Measurements from ENCODE around the gene JHY. TPM values are rescaled to one million over a fixed set of nuclear protein-coding genes. Genes with fewer than 3 reads are reported as not detected.

JHY gene
- total and polyA plus RNA-seq, 2 donors (not counting 1 experiment from before 2014, with no cell fraction given), result 1.6 to 3.5 TPM

DNA sequence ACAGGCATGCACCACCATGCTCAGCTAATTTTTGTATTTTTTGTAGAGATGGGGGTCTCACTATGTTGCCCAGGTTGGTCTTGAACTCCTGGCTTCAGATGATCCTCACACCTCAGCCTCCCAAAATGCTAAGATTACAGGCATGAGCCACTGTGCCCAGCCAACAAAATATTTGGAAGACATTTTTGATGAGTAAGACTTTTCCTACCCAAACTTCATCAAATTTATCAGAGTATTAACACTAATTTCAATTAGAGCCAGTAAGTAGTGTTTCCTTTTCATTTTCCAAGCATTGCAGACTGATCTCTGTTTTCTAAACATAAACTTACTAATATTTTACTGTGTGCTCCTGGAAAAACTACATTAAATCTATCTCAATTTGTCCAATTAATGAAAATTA, 45.6 kb upstream of the JHY start:
- DNase-seq (ENCODE audit: low read depth in 2 of 2), result no peak
- no peaks in the 10 kb centered on the region for H3K36me3 ChIP-seq (ENCODE audit: control insufficient read depth, insufficient read depth, low read length)
- H2AFZ ChIP-seq (ENCODE audit: low read length), result no peak overlapping the region
- H3K27me3 ChIP-seq (ENCODE audit: control insufficient read depth, insufficient read depth, low read length), result no peaks in the 10 kb centered on the region
- H3K4me2 ChIP-seq (ENCODE audit: extremely low read depth, insufficient read depth, low read length), result no peak overlapping the region
- TF ChIP-seq, protein P1, sequence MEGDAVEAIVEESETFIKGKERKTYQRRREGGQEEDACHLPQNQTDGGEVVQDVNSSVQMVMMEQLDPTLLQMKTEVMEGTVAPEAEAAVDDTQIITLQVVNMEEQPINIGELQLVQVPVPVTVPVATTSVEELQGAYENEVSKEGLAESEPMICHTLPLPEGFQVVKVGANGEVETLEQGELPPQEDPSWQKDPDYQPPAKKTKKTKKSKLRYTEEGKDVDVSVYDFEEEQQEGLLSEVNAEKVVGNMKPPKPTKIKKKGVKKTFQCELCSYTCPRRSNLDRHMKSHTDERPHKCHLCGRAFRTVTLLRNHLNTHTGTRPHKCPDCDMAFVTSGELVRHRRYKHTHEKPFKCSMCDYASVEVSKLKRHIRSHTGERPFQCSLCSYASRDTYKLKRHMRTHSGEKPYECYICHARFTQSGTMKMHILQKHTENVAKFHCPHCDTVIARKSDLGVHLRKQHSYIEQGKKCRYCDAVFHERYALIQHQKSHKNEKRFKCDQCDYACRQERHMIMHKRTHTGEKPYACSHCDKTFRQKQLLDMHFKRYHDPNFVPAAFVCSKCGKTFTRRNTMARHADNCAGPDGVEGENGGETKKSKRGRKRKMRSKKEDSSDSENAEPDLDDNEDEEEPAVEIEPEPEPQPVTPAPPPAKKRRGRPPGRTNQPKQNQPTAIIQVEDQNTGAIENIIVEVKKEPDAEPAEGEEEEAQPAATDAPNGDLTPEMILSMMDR (conservative IDR thresholded peaks at IDR 0.05 in 1 of 2, IDR thresholded peaks at IDR 0.05 in 1 of 2; ENCODE audit: low read depth in 1 of 2, low read length in 2 of 2), result no peak
- no peak for TF ChIP-seq EZH2 (IDR thresholded peaks at IDR 0.05; ENCODE audit: low read length, missing control alignments)
- no peaks in the 10 kb centered on the region for H4K20me1 ChIP-seq (ENCODE audit: control insufficient read depth, extremely low read depth, insufficient read depth, low read length)
- no peak overlapping the region for H3K4me3 ChIP-seq (replicated peaks in 1 of 4; ENCODE audit: control extremely low read depth in 1 of 4, insufficient read depth in 1 of 4, low read depth in 3 of 4, low read length in 4 of 4)
- H3K27ac ChIP-seq (ENCODE audit: insufficient read depth, low read length), result no peak overlapping the region
- H3K9me3 ChIP-seq (ENCODE audit: control insufficient read depth, insufficient read depth, low read depth, low read length), result no peaks in the 10 kb centered on the region
- no peaks in the 10 kb centered on the region for H3K79me2 ChIP-seq (ENCODE audit: control insufficient read depth, insufficient read depth, low read length)
- H3K9ac ChIP-seq (ENCODE audit: insufficient read depth, low read length), result no peak overlapping the region
- no peaks in the 10 kb centered on the region for H3K4me1 ChIP-seq (ENCODE audit: control insufficient read depth, extremely low read depth, insufficient read depth, low read length)

DNA sequence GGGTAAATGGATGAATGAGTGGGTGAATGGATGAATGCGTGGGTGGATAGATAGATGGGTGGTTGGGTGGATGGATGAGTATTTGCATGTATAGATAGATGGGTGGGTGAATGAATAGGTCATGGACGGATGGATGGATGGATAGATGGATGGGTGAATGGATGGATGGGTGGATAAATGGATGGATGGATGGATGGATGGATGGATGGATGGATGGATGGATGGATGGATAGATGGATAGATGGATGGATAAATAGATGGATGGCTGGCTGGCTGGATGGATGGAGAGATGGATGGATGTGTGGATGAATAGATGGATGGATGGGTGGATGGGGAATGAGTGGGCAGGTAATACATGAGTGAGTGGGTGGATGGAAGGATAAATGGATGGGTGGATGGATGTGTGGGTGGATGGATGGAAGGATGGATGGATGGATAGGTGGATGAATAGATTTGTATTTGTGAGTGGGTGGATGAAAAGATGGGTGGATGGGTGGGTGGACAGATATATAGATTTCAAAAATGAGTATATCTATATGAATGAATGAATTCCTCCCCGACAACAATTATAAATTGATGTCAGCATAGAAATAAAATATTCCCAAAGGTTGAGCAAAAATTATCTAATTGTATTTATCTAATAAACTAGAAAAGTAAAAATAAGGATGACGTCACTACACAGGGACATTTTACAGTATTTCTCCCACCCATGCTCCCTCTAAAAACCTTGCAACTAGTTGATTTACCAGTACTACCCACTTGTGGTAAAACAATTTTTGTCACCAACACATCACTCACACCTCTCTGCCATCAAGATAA, 44.8 kb upstream of the JHY start:
- no peaks in the 10 kb centered on the region for H3K79me2 ChIP-seq (ENCODE audit: control insufficient read depth, insufficient read depth, low read length)
- H3K4me1 ChIP-seq (ENCODE audit: control insufficient read depth, extremely low read depth, insufficient read depth, low read length), result no peaks in the 10 kb centered on the region
- H3K27me3 ChIP-seq (ENCODE audit: control insufficient read depth, insufficient read depth, low read length), result no peaks in the 10 kb centered on the region
- H3K4me3 ChIP-seq (replicated peaks in 1 of 4; ENCODE audit: control extremely low read depth in 1 of 4, insufficient read depth in 1 of 4, low read depth in 3 of 4, low read length in 4 of 4), result no peak overlapping the region
- H3K27ac ChIP-seq (ENCODE audit: insufficient read depth, low read length), result no peak overlapping the region
- no peak overlapping the region for H3K4me2 ChIP-seq (ENCODE audit: extremely low read depth, insufficient read depth, low read length)
- DNase-seq (ENCODE audit: low read depth in 2 of 2), result no peak
- TF ChIP-seq, protein P1 (conservative IDR thresholded peaks at IDR 0.05 in 1 of 2, IDR thresholded peaks at IDR 0.05 in 1 of 2; ENCODE audit: low read depth in 1 of 2, low read length in 2 of 2), result no peak
- no peak for TF ChIP-seq EZH2 (IDR thresholded peaks at IDR 0.05; ENCODE audit: low read length, missing control alignments)
- no peaks in the 10 kb centered on the region for H3K36me3 ChIP-seq (ENCODE audit: control insufficient read depth, insufficient read depth, low read length)
- H4K20me1 ChIP-seq (ENCODE audit: control insufficient read depth, extremely low read depth, insufficient read depth, low read length), result no peaks in the 10 kb centered on the region
- no peak overlapping the region for H2AFZ ChIP-seq (ENCODE audit: low read length)
- H3K9me3 ChIP-seq (ENCODE audit: control insufficient read depth, insufficient read depth, low read depth, low read length), result no peaks in the 10 kb centered on the region
- H3K9ac ChIP-seq (ENCODE audit: insufficient read depth, low read length), result no peak overlapping the region

DNA sequence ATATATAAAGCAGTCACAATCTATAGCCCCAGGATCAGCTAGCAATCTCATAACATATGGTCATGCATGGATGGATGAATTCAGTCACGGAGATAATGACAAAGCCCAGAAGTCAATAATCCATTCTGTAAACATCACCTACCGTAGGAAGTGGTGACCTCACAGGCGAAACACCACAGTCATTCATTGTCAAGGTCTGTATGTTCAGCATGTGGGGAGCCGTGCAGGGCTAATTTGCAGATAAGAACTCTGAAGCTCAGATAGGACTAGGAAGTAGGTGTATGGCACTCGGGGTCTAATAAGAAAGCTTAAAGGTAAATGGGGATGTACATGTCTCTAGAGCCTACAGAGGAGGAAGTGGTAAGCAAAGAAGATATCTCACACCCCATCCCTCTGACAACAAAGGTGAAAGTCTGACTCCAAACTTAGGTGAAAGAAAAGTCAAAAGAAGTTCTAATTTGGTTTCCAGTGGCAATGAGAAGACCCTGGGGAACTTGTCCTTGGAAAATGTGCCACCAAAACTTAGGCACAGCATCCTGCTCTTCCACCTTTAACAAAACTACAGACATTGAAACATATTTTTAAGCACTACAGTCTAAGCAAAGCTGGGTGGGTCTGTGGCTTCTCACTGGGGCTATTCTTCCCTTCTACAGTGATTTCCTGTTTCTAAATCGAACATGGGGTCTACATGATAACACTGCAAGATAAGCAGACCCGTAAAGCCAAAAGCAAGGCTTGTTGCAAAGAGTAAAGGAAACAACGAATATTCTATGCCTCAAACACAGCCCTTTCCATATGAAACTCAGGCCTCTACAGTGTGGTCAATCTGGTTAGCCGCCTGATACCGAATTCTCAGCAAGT, 39.0 kb upstream of the JHY start:
- Histone ChIP-seq H3K4me1 (ENCODE audit: control insufficient read depth, extremely low read depth, insufficient read depth, low read length) (no peaks in the 10 kb centered on the region), H3K9me3 (ENCODE audit: control insufficient read depth, insufficient read depth, low read depth, low read length) (no peaks in the 10 kb centered on the region), H4K20me1 (ENCODE audit: control insufficient read depth, extremely low read depth, insufficient read depth, low read length) (no peaks in the 10 kb centered on the region), H3K27me3 (ENCODE audit: control insufficient read depth, insufficient read depth, low read length) (peaks cover 2% of the 10 kb centered on the region), H3K4me2 (ENCODE audit: extremely low read depth, insufficient read depth, low read length) (no peak overlapping the region), H3K27ac (ENCODE audit: insufficient read depth, low read length) (no peak overlapping the region), H3K36me3 (ENCODE audit: control insufficient read depth, insufficient read depth, low read length) (no peaks in the 10 kb centered on the region), H3K79me2 (ENCODE audit: control insufficient read depth, insufficient read depth, low read length) (no peaks in the 10 kb centered on the region), H3K4me3 (replicated peaks in 1 of 4; ENCODE audit: control extremely low read depth in 1 of 4, insufficient read depth in 1 of 4, low read depth in 3 of 4, low read length in 4 of 4) (no peak overlapping the region), H3K9ac (ENCODE audit: insufficient read depth, low read length) (no peak overlapping the region), H2AFZ (ENCODE audit: low read length) (no peak overlapping the region)
- TF ChIP-seq, protein P1 (conservative IDR thresholded peaks at IDR 0.05 in 1 of 2, IDR thresholded peaks at IDR 0.05 in 1 of 2; ENCODE audit: low read depth in 1 of 2, low read length in 2 of 2), result no peak
- no peak for TF ChIP-seq EZH2 (IDR thresholded peaks at IDR 0.05; ENCODE audit: low read length, missing control alignments)
- DNase-seq (ENCODE audit: low read depth in 2 of 2), result no peak

All from fibroblast of lung (primary cell).